ENCODE data around the gene CCDC69. TPM values are rescaled to one million over a fixed set of nuclear protein-coding genes. Genes with fewer than 3 reads are reported as not detected.

CCDC69 gene
- total RNA-seq, 6 experiments from 2014 or later = 11.8 to 30.9 (median 22.9) TPM

DNA sequence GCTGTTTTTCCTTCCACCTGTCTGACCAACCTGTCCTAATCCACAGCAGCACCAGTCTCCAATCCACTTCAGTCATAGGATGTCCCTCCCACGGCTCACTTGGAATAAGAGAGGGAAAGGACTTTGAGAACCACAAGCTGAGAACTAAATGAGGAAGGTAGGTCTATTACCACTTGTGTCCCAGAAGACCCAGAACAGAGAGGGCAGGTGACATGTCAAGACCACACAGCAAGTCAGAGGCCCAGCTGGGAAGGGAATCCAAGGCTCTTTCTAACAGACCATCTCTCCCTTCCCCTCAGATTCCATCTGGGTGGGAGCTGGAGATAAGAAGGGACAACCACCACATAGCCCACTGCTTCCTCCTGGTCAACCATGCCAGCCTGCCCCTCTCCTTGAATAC is 81.0 kb downstream of the CCDC69 start:
- peaks cover 0 to 10% (median 0%) of the 10 kb centered on the region in 4 donors for H3K4me1 ChIP-seq
- H3K4me3 ChIP-seq = no peak overlapping the region
- intact Hi-C loops (cut with DNase I) = no loop called here
- WGBS (ENCODE audit: insufficient coverage, low coverage, low lambda C conversion rate, missing lambda C conversion rate) = no CpG with 5 or more reads among the region's 1 CpG
- H3K9me3 ChIP-seq = no peaks in the 10 kb centered on the region
- peaks cover 2 to 66% (median 16%) of the 10 kb centered on the region in 4 donors for H3K36me3 ChIP-seq
- DNase-seq (no peak), ATAC-seq (no peak)
- no peak for TF ChIP-seq POLR2A (IDR thresholded peaks at IDR 0.05)
- TF ChIP-seq, protein P1, sequence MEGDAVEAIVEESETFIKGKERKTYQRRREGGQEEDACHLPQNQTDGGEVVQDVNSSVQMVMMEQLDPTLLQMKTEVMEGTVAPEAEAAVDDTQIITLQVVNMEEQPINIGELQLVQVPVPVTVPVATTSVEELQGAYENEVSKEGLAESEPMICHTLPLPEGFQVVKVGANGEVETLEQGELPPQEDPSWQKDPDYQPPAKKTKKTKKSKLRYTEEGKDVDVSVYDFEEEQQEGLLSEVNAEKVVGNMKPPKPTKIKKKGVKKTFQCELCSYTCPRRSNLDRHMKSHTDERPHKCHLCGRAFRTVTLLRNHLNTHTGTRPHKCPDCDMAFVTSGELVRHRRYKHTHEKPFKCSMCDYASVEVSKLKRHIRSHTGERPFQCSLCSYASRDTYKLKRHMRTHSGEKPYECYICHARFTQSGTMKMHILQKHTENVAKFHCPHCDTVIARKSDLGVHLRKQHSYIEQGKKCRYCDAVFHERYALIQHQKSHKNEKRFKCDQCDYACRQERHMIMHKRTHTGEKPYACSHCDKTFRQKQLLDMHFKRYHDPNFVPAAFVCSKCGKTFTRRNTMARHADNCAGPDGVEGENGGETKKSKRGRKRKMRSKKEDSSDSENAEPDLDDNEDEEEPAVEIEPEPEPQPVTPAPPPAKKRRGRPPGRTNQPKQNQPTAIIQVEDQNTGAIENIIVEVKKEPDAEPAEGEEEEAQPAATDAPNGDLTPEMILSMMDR (IDR thresholded peaks at IDR 0.05) = no peak
- H3K27me3 ChIP-seq = no peaks in the 10 kb centered on the region
- no peak overlapping the region for H3K27ac ChIP-seq

GRCh38 chr5:151141535-151141934 is 82.4 kb downstream of the CCDC69 start:
- ATAC-seq = peak in 1 of 4 donors; percentile 38
- Histone ChIP-seq H3K4me3 (no peak overlapping the region), H3K4me1 (peaks cover 0 to 6% (median 0%) of the 10 kb centered on the region in 4 donors), H3K9me3 (no peaks in the 10 kb centered on the region), H3K27ac (no peak overlapping the region), H3K27me3 (no peaks in the 10 kb centered on the region), H3K36me3 (peaks cover 14 to 72% (median 25%) of the 10 kb centered on the region in 4 donors)
- intact Hi-C loops (cut with DNase I) = no loop called here
- no peak for DNase-seq
- no peak for TF ChIP-seq POLR2A (IDR thresholded peaks at IDR 0.05)
- TF ChIP-seq, protein P1 (IDR thresholded peaks at IDR 0.05) = no peak
- 58% methylated on average over 9 of the region's 15 CpGs for WGBS (ENCODE audit: insufficient coverage, low coverage, low lambda C conversion rate, missing lambda C conversion rate)

- DNase-seq = no peak
- intact Hi-C loops (cut with DNase I) = no loop called here
- H3K36me3 ChIP-seq = peaks cover 14 to 76% (median 28%) of the 10 kb centered on the region in 4 donors
Measured at GRCh38 chr5:151140686-151141459, 83.0 kb downstream of the CCDC69 start.

DNA sequence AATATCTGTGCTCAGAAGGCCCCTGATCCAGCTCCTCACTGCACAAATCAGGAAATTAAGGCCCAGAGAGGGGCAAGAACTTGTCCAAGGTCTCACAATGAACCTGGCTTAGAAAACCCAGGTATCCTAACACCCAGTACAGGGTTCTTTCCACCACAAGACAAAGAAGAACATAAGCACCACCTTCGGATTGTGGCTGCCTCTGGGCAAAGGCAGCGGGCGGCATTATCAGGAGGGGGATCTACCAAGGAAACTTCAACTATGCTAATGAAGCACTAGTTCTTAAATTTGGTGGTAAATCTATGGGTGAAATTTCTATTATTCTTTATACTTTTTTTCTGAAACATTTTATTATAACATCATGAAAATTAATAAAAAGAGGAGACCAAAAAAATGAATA is 84.2 kb downstream of the CCDC69 start:
- DNase-seq (no peak), ATAC-seq (no peak)
- WGBS (ENCODE audit: insufficient coverage, low coverage, low lambda C conversion rate, missing lambda C conversion rate) = 90% methylated on average over 3 of the region's 3 CpGs
- no peak overlapping the region for H3K27ac ChIP-seq
- H3K4me3 ChIP-seq = no peak overlapping the region
- intact Hi-C loops (cut with DNase I) = no loop called here
- peaks cover 14 to 83% (median 35%) of the 10 kb centered on the region in 4 donors for H3K36me3 ChIP-seq
- no peaks in the 10 kb centered on the region for H3K9me3 ChIP-seq
- no peaks in the 10 kb centered on the region for H3K4me1 ChIP-seq
- no peaks in the 10 kb centered on the region for H3K27me3 ChIP-seq
- TF ChIP-seq, protein P1 (IDR thresholded peaks at IDR 0.05) = no peak
- no peak for TF ChIP-seq POLR2A (IDR thresholded peaks at IDR 0.05)

More at GRCh38 chr5:151140686-151141459, 83.0 kb downstream of the CCDC69 start:
- H3K4me1 ChIP-seq = no peaks in the 10 kb centered on the region
- 71% methylated on average over 4 of the region's 7 CpGs for WGBS (ENCODE audit: insufficient coverage, low coverage, low lambda C conversion rate, missing lambda C conversion rate)
- no peak for ATAC-seq
- no peaks in the 10 kb centered on the region for H3K9me3 ChIP-seq
- no peak overlapping the region for H3K4me3 ChIP-seq
- no peak overlapping the region for H3K27ac ChIP-seq
- H3K27me3 ChIP-seq = no peaks in the 10 kb centered on the region
- TF ChIP-seq, protein P1 (IDR thresholded peaks at IDR 0.05) = no peak
